ENCODE results near the gene ARHGAP27. TPM values are rescaled to one million over a fixed set of nuclear protein-coding genes. Genes with fewer than 3 reads are reported as not detected.

The ARHGAP27 gene
- total RNA-seq, 1 experiment from 2014 or later: 12.9 TPM

GRCh38 chr17:45364531-45365390, 67.9 kb downstream of the ARHGAP27 start (continued):
- peak; percentile 27; the same call in 1 of the 2 replicates for TF ChIP-seq USF2 (CRISPR knock-in tag; IDR thresholded peaks at IDR 0.05)
- no peak for TF ChIP-seq PRRX2 (CRISPR knock-in tag; IDR thresholded peaks at IDR 0.05)
- TF ChIP-seq FOXP4 (CRISPR knock-in tag; IDR thresholded peaks at IDR 0.05): peak; percentile 83
- TF ChIP-seq E2F5 (CRISPR knock-in tag; IDR thresholded peaks at IDR 0.05): no peak
- TF ChIP-seq CREB1 (CRISPR knock-in tag; IDR thresholded peaks at IDR 0.05): no peak
- no peak; the same call in 1 of the 2 replicates for TF ChIP-seq FOXP1 (CRISPR knock-in tag; IDR thresholded peaks at IDR 0.05; ENCODE audit: borderline replicate concordance)
- TF ChIP-seq IRF2 (CRISPR knock-in tag; IDR thresholded peaks at IDR 0.05; ENCODE audit: borderline replicate concordance, low read depth): no peak
- no peak for TF ChIP-seq FOXJ3 (CRISPR knock-in tag; IDR thresholded peaks at IDR 0.05; ENCODE audit: borderline replicate concordance)
- TF ChIP-seq ZSCAN18 (CRISPR knock-in tag; IDR thresholded peaks at IDR 0.05): no peak
- TF ChIP-seq ZNF263 (CRISPR knock-in tag; IDR thresholded peaks at IDR 0.05; ENCODE audit: low read depth): no peak
- no peak for TF ChIP-seq AFF4 (CRISPR knock-in tag; IDR thresholded peaks at IDR 0.05; ENCODE audit: borderline replicate concordance)
- no peak for TF ChIP-seq NR2C2 (CRISPR knock-in tag; IDR thresholded peaks at IDR 0.05)
- TF ChIP-seq STAT6 (CRISPR knock-in tag; conservative IDR thresholded peaks at IDR 0.05; ENCODE audit: low read depth): no peak
- no peak for TF ChIP-seq NR1H2 (CRISPR knock-in tag; IDR thresholded peaks at IDR 0.05)
- TF ChIP-seq CREM (CRISPR knock-in tag; IDR thresholded peaks at IDR 0.05): no peak
- no peak for TF ChIP-seq ZNF532 (CRISPR knock-in tag; IDR thresholded peaks at IDR 0.05; ENCODE audit: borderline replicate concordance)
- TF ChIP-seq ETV6 (CRISPR knock-in tag; IDR thresholded peaks at IDR 0.05): peak; percentile 44; the same call in 1 of the 2 replicates
- 0 out of 2 replicates have a peak, but pooled peaks have one; percentile 57 for TF ChIP-seq ZNF512 (CRISPR knock-in tag; IDR thresholded peaks at IDR 0.05; ENCODE audit: borderline replicate concordance)
- no peak for TF ChIP-seq GTF2I (CRISPR knock-in tag; conservative IDR thresholded peaks at IDR 0.05)

Data from WTC11 (cell line).